H1 (cell line): ENCODE results near the gene WRAP53. TPM values are rescaled to one million over a fixed set of nuclear protein-coding genes. Genes with fewer than 3 reads are reported as not detected.

Experiments used
- ATF3 ChIP-seq: IDR thresholded peaks from 2 replicates; pipeline ENCODE4 v1.6.1; 2011; ENCODE audit warnings: low read depth, mild to moderate bottlenecking, low read length; ENCODE audit not compliant: insufficient read depth
- BACH1 ChIP-seq: IDR thresholded peaks from 2 replicates; pipeline ENCODE4 v1.6.1; 2012; ENCODE audit warnings: low read length, improper control_type of control experiment
- BRCA1 ChIP-seq: IDR thresholded peaks from 2 replicates; pipeline ENCODE4 v1.6.1; 2012; ENCODE audit warnings: low read depth, low read length, improper control_type of control experiment
- CHD2 ChIP-seq: IDR thresholded peaks from 2 replicates; pipeline ENCODE4 v1.6.1; 2012; ENCODE audit warnings: low read length, improper control_type of control experiment
- CTBP2 ChIP-seq: IDR thresholded peaks from 2 replicates; pipeline ENCODE4 v1.7.0; 2011; ENCODE audit warnings: borderline replicate concordance, mild to moderate bottlenecking, moderate library complexity, mixed read lengths, low read length; ENCODE audit not compliant: insufficient read depth, insufficient read length
- EGR1 ChIP-seq: IDR thresholded peaks from 2 replicates; pipeline ENCODE4 v1.6.1; 2011; ENCODE audit warnings: low read depth, low read length, borderline replicate concordance
- FOSL1 ChIP-seq: IDR thresholded peaks from 2 replicates; pipeline ENCODE4 v1.6.1; 2011; ENCODE audit warnings: mild to moderate bottlenecking, low read depth, low read length, moderate library complexity; ENCODE audit not compliant: insufficient read depth
- HDAC2 ChIP-seq, 2 experiments: fragments of 300-600 bp in 1 of 2; sonication (generic) in 1 of 2; IDR thresholded peaks; 2 replicates each; pipeline ENCODE4 v1.6.1; 2011 to 2012; ENCODE audit warnings: low read depth in 2 of 2, low read length in 2 of 2, mild to moderate bottlenecking in 2 of 2, moderate library complexity in 2 of 2, borderline replicate concordance in 1 of 2, inconsistent platforms in 1 of 2
- HDAC6 ChIP-seq: IDR thresholded peaks from one replicate; pipeline ENCODE4 v1.7.1; 2012; ENCODE audit warnings: low read depth, mild to moderate bottlenecking, inconsistent platforms, low read length, moderate library complexity
- MAX ChIP-seq: IDR thresholded peaks from 2 replicates; pipeline ENCODE4 v1.6.1; 2012; ENCODE audit warnings: inconsistent platforms
- NANOG ChIP-seq: IDR thresholded peaks from 2 replicates; pipeline ENCODE4 v1.6.1; 2011; ENCODE audit warnings: low read length, low read depth, mild to moderate bottlenecking, inconsistent platforms; ENCODE audit not compliant: insufficient read depth, poor library complexity, severe bottlenecking
- SIX5 ChIP-seq: IDR thresholded peaks from 2 replicates; pipeline ENCODE4 v1.6.1; 2011; ENCODE audit warnings: mild to moderate bottlenecking, low read depth, low read length
- TEAD4 ChIP-seq: IDR thresholded peaks from 2 replicates; pipeline ENCODE4 v1.6.1; 2012; ENCODE audit warnings: low read depth, low read length, inconsistent platforms, mixed read lengths
- polyA plus RNA-seq, 7 experiments: library from polyadenylated mRNA; depleted of rRNA in 3 of 7; stranded (reverse) in 5 of 7; unstranded in 2 of 7; fragments of >200 nt in 5 of 7; fragments of 200-250 nt in 2 of 7; gene quantifications; 1 replicate in 5 of 7; 2 replicates in 1 of 7; 4 replicates in 1 of 7; pipeline versions ENCODE4 v1.2.1 to v1.2.3, GENCODE V29; 2011 to 2013; ENCODE audit warnings: missing spikeins in 2 of 7, mixed read lengths in 2 of 7
- total RNA-seq: library from RNA; stranded (reverse); fragmentation: NEBNext Ultra II Directional; extraction: Animal tissue kit (Norgen Biotek cat#: 25700); gene quantifications from 2 replicates; pipeline ENCODE4 v1.2.1, GENCODE V29; 2021

WRAP53 gene
- total and polyA plus RNA-seq, 2 of the 8 experiments (the other 6 are each of a cell fraction or from before 2014, with no cell fraction given), result 29.2 to 30.1 TPM

- TF ChIP-seq BRCA1 (no peak), CHD2 (no peak), HDAC2 (IDR thresholded peaks at IDR 0.05; ENCODE audit: borderline replicate concordance in 1 of 2, low read depth in 2 of 2, low read length in 2 of 2) (no peak), NANOG (no peak), FOSL1 (no peak), MAX (peak; percentile 49), HDAC6 (no peak), ATF3 (no peak), TEAD4 (no peak), SIX5 (no peak), EGR1 (no peak), CTBP2 (no peak), BACH1 (no peak)
Observed at GRCh38 chr17:7676533-7676932, 11.7 kb upstream of the WRAP53 start (continued).
